ENCODE data around the gene VRK3. TPM values are rescaled to one million over a fixed set of nuclear protein-coding genes. Genes with fewer than 3 reads are reported as not detected.

The VRK3 gene
- total and polyA plus RNA-seq, 2 donors (not counting 1 experiment from before 2014, with no cell fraction given): 58.5 to 123 TPM

- Mint-ChIP-seq H3K4me3 (no peak overlapping the region), H3K27me3 (peaks cover 39% of the 10 kb centered on the region), H3K27ac (no peak overlapping the region), H3K4me1 (peaks cover 13% of the 10 kb centered on the region), H3K9me3 (ENCODE audit: insufficient read depth) (no peaks in the 10 kb centered on the region)
- no peaks in the 10 kb centered on the region for H3K9me3 ChIP-seq (ENCODE audit: control extremely low read depth in 1 of 3, control insufficient read depth in 2 of 3, insufficient read depth in 1 of 3, low read length in 2 of 3)
- no peak overlapping the region for H3K9ac ChIP-seq (ENCODE audit: low read length)
- H3K4me2 ChIP-seq (replicated peaks; ENCODE audit: low read depth, low read length, poor library complexity, severe bottlenecking): no peak overlapping the region
- TF ChIP-seq CTCF (IDR thresholded peaks at IDR 0.05) (no peak), EZH2 (IDR thresholded peaks at IDR 0.05; ENCODE audit: borderline replicate concordance, insufficient read depth, low read depth, low read length, poor library complexity, severe bottlenecking) (no peak)
- H3K36me3 ChIP-seq (replicated peaks in 1 of 2; ENCODE audit: control extremely low read depth in 1 of 2, control insufficient read depth in 1 of 2, extremely low read depth in 1 of 2, insufficient read depth in 2 of 2, low read length in 1 of 2): no peaks in the 10 kb centered on the region
- CTCF ChIA-PET: interaction anchor here (0.8 kb wide), 1 partner anchor 15 kb away, joined by 3 read pairs; no protein-coding TSS in a partner anchor
- peaks cover 3 to 8% of the 10 kb centered on the region in 2 donors for H3K4me1 ChIP-seq (ENCODE audit: control insufficient read depth in 2 of 2, insufficient read depth in 2 of 2, low read length in 2 of 2)
- POLR2A ChIA-PET: no interaction called here
- ATAC-seq (ENCODE audit: low read depth): no peak
- H3K4me3 ChIP-seq (ENCODE audit: control extremely low read depth in 1 of 5, extremely low read depth in 1 of 5, insufficient read depth in 1 of 5, low read depth in 2 of 5, low read length in 4 of 5): no peak overlapping the region
- DNase-seq: no peak
- H2AFZ ChIP-seq (ENCODE audit: insufficient read depth, low read depth, low read length, poor library complexity, severe bottlenecking): no peak overlapping the region
- peaks cover 0 to 25% (median 0%) of the 10 kb centered on the region in 4 experiments for H3K27me3 ChIP-seq (replicated peaks in 1 of 4; ENCODE audit: control extremely low read depth in 1 of 4, control insufficient read depth in 3 of 4, insufficient read depth in 4 of 4, low read length in 3 of 4)
- intact Hi-C loops (cut with micrococcal nuclease): no loop called here
- no peaks in the 10 kb centered on the region for H4K20me1 ChIP-seq (ENCODE audit: control insufficient read depth, insufficient read depth, low read length, poor library complexity, severe bottlenecking)
- H3K79me2 ChIP-seq (ENCODE audit: control insufficient read depth, insufficient read depth, low read length): no peaks in the 10 kb centered on the region
- H3K27ac ChIP-seq (ENCODE audit: low read length in 2 of 2): no peak overlapping the region
Observed at GRCh38 chr19:49952479-49952836, 72.7 kb downstream of the VRK3 start.

- no peak for DNase-seq
- no peak overlapping the region for H3K4me3 Mint-ChIP-seq
- H3K36me3 ChIP-seq (replicated peaks in 1 of 2; ENCODE audit: control extremely low read depth in 1 of 2, control insufficient read depth in 1 of 2, extremely low read depth in 1 of 2, insufficient read depth in 2 of 2, low read length in 1 of 2): no peaks in the 10 kb centered on the region
- no peak for TF ChIP-seq CTCF (IDR thresholded peaks at IDR 0.05)
- no peak overlapping the region for H3K27ac ChIP-seq (ENCODE audit: low read length in 2 of 2)
- intact Hi-C loops (cut with micrococcal nuclease): no loop called here
- H3K9me3 ChIP-seq (ENCODE audit: control extremely low read depth in 1 of 3, control insufficient read depth in 2 of 3, insufficient read depth in 1 of 3, low read length in 2 of 3): no peaks in the 10 kb centered on the region
- H3K4me2 ChIP-seq (replicated peaks; ENCODE audit: low read depth, low read length, poor library complexity, severe bottlenecking): no peak overlapping the region
- H3K27me3 ChIP-seq (replicated peaks in 1 of 4; ENCODE audit: control extremely low read depth in 1 of 4, control insufficient read depth in 3 of 4, insufficient read depth in 4 of 4, low read length in 3 of 4): peaks cover 0 to 25% (median 0%) of the 10 kb centered on the region in 4 experiments
- 88% methylated on average over 8 of the region's 9 CpGs for WGBS (ENCODE audit: insufficient coverage)
- CTCF ChIA-PET: interaction anchor here (0.8 kb wide), 1 partner anchor 15 kb away, joined by 3 read pairs; no protein-coding TSS in a partner anchor
- no peak for ATAC-seq (ENCODE audit: low read depth)
- H4K20me1 ChIP-seq (ENCODE audit: control insufficient read depth, insufficient read depth, low read length, poor library complexity, severe bottlenecking): no peaks in the 10 kb centered on the region
- no peak overlapping the region for H2AFZ ChIP-seq (ENCODE audit: insufficient read depth, low read depth, low read length, poor library complexity, severe bottlenecking)
- H3K9ac ChIP-seq (ENCODE audit: low read length): no peak overlapping the region
- H3K79me2 ChIP-seq (ENCODE audit: control insufficient read depth, insufficient read depth, low read length): no peaks in the 10 kb centered on the region
- no peaks in the 10 kb centered on the region for H3K9me3 Mint-ChIP-seq (ENCODE audit: insufficient read depth)
- H3K4me1 ChIP-seq (ENCODE audit: control insufficient read depth in 2 of 2, insufficient read depth in 2 of 2, low read length in 2 of 2): peaks cover 3 to 8% of the 10 kb centered on the region in 2 donors
- H3K4me3 ChIP-seq (ENCODE audit: control extremely low read depth in 1 of 5, extremely low read depth in 1 of 5, insufficient read depth in 1 of 5, low read depth in 2 of 5, low read length in 4 of 5): no peak overlapping the region
- H3K27me3 Mint-ChIP-seq: peaks cover 39% of the 10 kb centered on the region
- H3K4me1 Mint-ChIP-seq: peaks cover 13% of the 10 kb centered on the region
- POLR2A ChIA-PET: no interaction called here
- no peak overlapping the region for H3K27ac Mint-ChIP-seq
Observed at GRCh38 chr19:49951806-49952478, 73.2 kb downstream of the VRK3 start.
